ENCODE results near the gene SCAANT1. TPM values are rescaled to one million over a fixed set of nuclear protein-coding genes. Genes with fewer than 3 reads are reported as not detected.

The SCAANT1 gene
- total RNA-seq, 1 donor from 2014 or later = not detected

DNA sequence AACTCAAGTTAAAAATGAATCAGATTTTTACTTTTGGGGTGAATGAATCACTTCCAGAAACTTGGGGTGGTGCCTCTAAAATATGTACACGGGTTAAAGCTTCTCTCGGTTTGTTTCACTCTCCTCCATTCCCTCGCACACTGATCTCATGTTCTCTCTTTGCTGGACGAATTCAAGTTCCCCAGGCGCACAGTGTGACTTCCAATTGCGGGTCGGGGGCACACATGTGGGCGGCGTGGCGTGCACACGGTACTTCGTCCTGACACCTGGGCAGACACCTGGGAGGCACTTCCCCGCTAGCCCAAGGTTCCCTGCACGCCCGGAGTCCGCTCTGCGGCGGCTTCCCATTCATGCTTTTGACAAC lies 692 bp downstream of the SCAANT1 start:
- peaks cover 8% of the 10 kb centered on the region for H3K36me3 Mint-ChIP-seq
- no peak for DNase-seq (ENCODE audit: extremely low spot score, unreplicated experiment)

GRCh38 chr3:63910891-63911290 lies 1.3 kb downstream of the SCAANT1 start:
- no peaks in the 10 kb centered on the region for H3K27me3 Mint-ChIP-seq
- peaks cover 4% of the 10 kb centered on the region for H3K36me3 Mint-ChIP-seq
- peak overlapping the region; percentile 93 for H3K4me3 Mint-ChIP-seq
- H3K4me1 Mint-ChIP-seq (ENCODE audit: unreplicated experiment) = peaks cover 24% of the 10 kb centered on the region
- H3K27ac Mint-ChIP-seq = peak overlapping the region; percentile 89
- no peak for DNase-seq (ENCODE audit: extremely low spot score, unreplicated experiment)
- TF ChIP-seq CTCF (conservative IDR thresholded peaks at IDR 0.05) = no peak
- no peaks in the 10 kb centered on the region for H3K9me3 Mint-ChIP-seq

More for the DNA sequence above, 692 bp downstream of the SCAANT1 start:
- Mint-ChIP-seq H3K27me3 (no peaks in the 10 kb centered on the region), H3K9me3 (no peaks in the 10 kb centered on the region), H3K27ac (peak overlapping the region; percentile 89), H3K4me3 (peak overlapping the region; percentile 93), H3K4me1 (ENCODE audit: unreplicated experiment) (peaks cover 24% of the 10 kb centered on the region)
- no peak for TF ChIP-seq CTCF (conservative IDR thresholded peaks at IDR 0.05)

- no peak for TF ChIP-seq CTCF (conservative IDR thresholded peaks at IDR 0.05)
- Mint-ChIP-seq H3K9me3 (no peaks in the 10 kb centered on the region), H3K4me1 (ENCODE audit: unreplicated experiment) (peaks cover 24% of the 10 kb centered on the region), H3K36me3 (peaks cover 4% of the 10 kb centered on the region), H3K4me3 (no peak overlapping the region), H3K27ac (no peak overlapping the region), H3K27me3 (no peaks in the 10 kb centered on the region)
- DNase-seq (ENCODE audit: extremely low spot score, unreplicated experiment) = no peak
Measured at GRCh38 chr3:63910001-63910400, 2.2 kb downstream of the SCAANT1 start.

DNA sequence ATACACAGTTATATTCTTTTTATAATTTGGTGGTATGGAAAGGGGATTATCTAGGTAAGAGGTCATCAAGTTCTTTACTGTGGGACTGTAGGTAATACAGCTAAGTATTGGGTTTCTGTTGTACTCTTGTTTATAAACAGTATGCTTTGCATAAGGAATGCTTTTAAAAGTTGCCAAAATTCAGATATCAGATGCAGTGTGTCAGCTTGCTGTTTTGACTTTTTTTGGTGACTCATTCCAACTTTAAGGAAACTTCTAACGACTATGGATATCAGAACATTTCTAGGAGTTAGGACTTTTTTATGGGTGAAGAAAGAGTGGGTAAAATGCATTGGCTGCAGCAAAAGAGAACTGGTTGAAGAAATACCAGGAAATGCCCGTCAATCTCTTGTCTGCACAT lies 2.8 kb downstream of the SCAANT1 start:
- TF ChIP-seq CTCF (conservative IDR thresholded peaks at IDR 0.05) = no peak
- H3K4me1 Mint-ChIP-seq (ENCODE audit: unreplicated experiment) = peaks cover 21% of the 10 kb centered on the region
- H3K9me3 Mint-ChIP-seq = no peaks in the 10 kb centered on the region
- H3K36me3 Mint-ChIP-seq = peaks cover under 1% of the 10 kb centered on the region
- no peak overlapping the region for H3K27ac Mint-ChIP-seq
- no peak overlapping the region for H3K4me3 Mint-ChIP-seq
- no peaks in the 10 kb centered on the region for H3K27me3 Mint-ChIP-seq
- DNase-seq (ENCODE audit: extremely low spot score, unreplicated experiment) = no peak

DNA sequence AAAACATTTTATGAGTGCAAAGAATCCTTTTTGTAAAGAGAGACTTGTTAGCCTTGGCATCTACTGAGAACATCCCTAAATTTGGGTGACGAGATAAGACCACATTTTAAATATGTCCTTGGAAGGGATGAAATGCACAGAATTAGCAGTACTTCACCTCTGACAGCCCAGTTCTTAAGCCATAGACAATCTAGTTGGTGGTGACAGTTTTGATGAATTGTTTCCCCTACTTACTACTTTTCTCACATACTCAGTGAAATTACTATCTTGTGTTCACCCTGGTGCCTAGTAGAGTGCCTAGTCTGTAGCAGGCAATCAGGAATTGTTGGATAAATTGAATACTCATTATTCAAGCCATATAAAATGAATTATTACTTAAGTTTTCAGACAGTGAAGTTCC lies 3.4 kb downstream of the SCAANT1 start:
- Mint-ChIP-seq H3K9me3 (no peaks in the 10 kb centered on the region), H3K4me3 (no peak overlapping the region)
- TF ChIP-seq CTCF (conservative IDR thresholded peaks at IDR 0.05) = no peak

More for the DNA sequence above, 3.4 kb downstream of the SCAANT1 start:
- no peak overlapping the region for H3K27ac Mint-ChIP-seq
- H3K4me1 Mint-ChIP-seq (ENCODE audit: unreplicated experiment) = peaks cover 17% of the 10 kb centered on the region
- no peaks in the 10 kb centered on the region for H3K27me3 Mint-ChIP-seq
- no peaks in the 10 kb centered on the region for H3K36me3 Mint-ChIP-seq
- no peak for DNase-seq (ENCODE audit: extremely low spot score, unreplicated experiment)

All from type B pancreatic cell (in vitro differentiated cells).